ENCODE results near the gene SDR42E2.

DNA sequence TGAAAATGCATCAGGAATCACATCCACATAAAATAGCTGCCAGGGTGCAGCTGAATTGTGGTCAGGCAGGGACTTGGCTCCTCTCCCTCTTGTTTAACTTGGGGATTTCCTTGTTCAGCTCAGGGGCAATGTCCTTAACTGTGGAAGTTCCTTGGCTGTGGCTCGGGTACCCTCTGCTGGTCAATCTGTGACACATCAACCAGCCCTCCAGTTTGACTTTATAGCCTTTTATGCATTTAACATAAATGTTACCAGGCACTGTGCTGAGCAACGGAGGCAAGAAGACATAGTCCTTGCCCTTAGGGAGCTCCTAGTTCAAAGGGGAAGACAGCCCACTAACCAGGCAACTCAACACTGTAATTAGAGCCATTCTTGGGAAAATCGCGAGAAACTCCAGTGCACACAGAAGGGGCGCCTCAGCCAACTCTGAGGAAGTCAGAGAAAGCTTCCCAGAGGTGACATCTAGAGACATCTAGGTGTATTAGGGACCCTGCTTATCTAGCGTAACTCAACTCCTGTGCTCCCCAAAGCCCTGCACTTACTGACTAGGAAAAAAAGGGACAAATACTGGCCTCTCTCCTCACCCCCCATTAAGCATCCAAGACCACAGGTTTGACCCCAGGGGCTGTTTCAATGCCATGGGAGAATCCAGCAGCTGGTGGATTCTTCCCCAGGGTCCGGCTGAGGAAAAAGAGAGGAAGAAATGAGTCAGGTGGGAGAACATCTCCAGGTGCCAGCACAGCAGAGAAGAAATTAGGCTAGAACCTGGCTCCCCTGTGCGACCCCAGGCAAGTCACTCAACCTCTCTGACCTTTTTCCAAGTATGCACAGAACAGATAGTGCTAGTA is 26.5 kb downstream of the SDR42E2 start:
- TF ChIP-seq, protein P1, sequence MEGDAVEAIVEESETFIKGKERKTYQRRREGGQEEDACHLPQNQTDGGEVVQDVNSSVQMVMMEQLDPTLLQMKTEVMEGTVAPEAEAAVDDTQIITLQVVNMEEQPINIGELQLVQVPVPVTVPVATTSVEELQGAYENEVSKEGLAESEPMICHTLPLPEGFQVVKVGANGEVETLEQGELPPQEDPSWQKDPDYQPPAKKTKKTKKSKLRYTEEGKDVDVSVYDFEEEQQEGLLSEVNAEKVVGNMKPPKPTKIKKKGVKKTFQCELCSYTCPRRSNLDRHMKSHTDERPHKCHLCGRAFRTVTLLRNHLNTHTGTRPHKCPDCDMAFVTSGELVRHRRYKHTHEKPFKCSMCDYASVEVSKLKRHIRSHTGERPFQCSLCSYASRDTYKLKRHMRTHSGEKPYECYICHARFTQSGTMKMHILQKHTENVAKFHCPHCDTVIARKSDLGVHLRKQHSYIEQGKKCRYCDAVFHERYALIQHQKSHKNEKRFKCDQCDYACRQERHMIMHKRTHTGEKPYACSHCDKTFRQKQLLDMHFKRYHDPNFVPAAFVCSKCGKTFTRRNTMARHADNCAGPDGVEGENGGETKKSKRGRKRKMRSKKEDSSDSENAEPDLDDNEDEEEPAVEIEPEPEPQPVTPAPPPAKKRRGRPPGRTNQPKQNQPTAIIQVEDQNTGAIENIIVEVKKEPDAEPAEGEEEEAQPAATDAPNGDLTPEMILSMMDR (IDR thresholded peaks at IDR 0.05) = peak; percentile 70 to 86 (median 84)
- no peak for TF ChIP-seq POLR2A (IDR thresholded peaks at IDR 0.05)
